Endodermal cell (in vitro differentiated cells): ENCODE data around the gene ACTG2. TPM values are rescaled to one million over a fixed set of nuclear protein-coding genes. Genes with fewer than 3 reads are reported as not detected.
A peak's percentile ranks its signal among the peaks of the same experiment; 100 is the strongest.

Experiments used
- DNase-seq: peaks from one replicate; pipeline ENCODE4 v3.0.0-alpha.2; 2017
- H3K27ac ChIP-seq: 2 replicates; pipeline ENCODE4 v1.5.1; 2013; ENCODE audit warnings: mild to moderate bottlenecking, low read depth, low read length, moderate library complexity
- H3K27me3 ChIP-seq: 2 replicates; pipeline ENCODE4 v1.6.1; 2013; ENCODE audit warnings: mild to moderate bottlenecking, low read length, moderate library complexity; ENCODE audit not compliant: insufficient read depth, control insufficient read depth, poor library complexity, severe bottlenecking
- H3K36me3 ChIP-seq: 2 replicates; pipeline ENCODE4 v1.7.0; 2013; ENCODE audit warnings: mild to moderate bottlenecking, low read length, moderate library complexity; ENCODE audit not compliant: control insufficient read depth, insufficient read depth
- H3K4me1 ChIP-seq: one replicate; pipeline ENCODE4 v1.7.0; 2013; ENCODE audit warnings: low read length; ENCODE audit not compliant: control insufficient read depth, insufficient read depth
- H3K4me3 ChIP-seq: 2 replicates; pipeline ENCODE4 v1.5.1; 2013; ENCODE audit warnings: mild to moderate bottlenecking, low read length, moderate library complexity
- H3K9ac ChIP-seq: 2 replicates; pipeline ENCODE4 v1.6.1; 2013; ENCODE audit warnings: mild to moderate bottlenecking, low read length, moderate library complexity; ENCODE audit not compliant: poor library complexity, severe bottlenecking; ENCODE audit errors: extremely low read depth
- H3K9me3 ChIP-seq: 2 replicates; pipeline ENCODE4 v1.6.1; 2013; ENCODE audit warnings: mild to moderate bottlenecking, low read length, moderate library complexity; ENCODE audit not compliant: control insufficient read depth
- H3K27ac Mint-ChIP-seq: 2 replicates; pipeline ENCODE4 v1.8.0; 2020; ENCODE audit warnings: mixed read lengths
- H3K27me3 Mint-ChIP-seq: 2 replicates; pipeline ENCODE4 v1.8.0; 2021; ENCODE audit warnings: mild to moderate bottlenecking, mixed read lengths; ENCODE audit not compliant: insufficient read depth
- H3K36me3 Mint-ChIP-seq: 2 replicates; pipeline ENCODE4 v1.8.0; 2020; ENCODE audit warnings: low read depth, mixed read lengths
- H3K4me1 Mint-ChIP-seq: 2 replicates; pipeline ENCODE4 v1.8.0; 2020; ENCODE audit warnings: mixed read lengths
- H3K4me3 Mint-ChIP-seq: 2 replicates; pipeline ENCODE4 v1.8.0; 2020; ENCODE audit warnings: mild to moderate bottlenecking, moderate library complexity, mixed read lengths
- H3K9me3 Mint-ChIP-seq: 2 replicates; pipeline ENCODE4 v1.8.0; 2020; ENCODE audit warnings: mild to moderate bottlenecking, mixed read lengths
- CTCF ChIP-seq: fragments of 200-600 bp; sonication (generic); conservative IDR thresholded peaks from 2 replicates; pipeline ENCODE4 v1.5.0; 2021; ENCODE audit warnings: antibody characterized with exemption, mild to moderate bottlenecking
- WGBS, 2 experiments: methylation state at CpG; one replicate each; pipeline versions ENCODE4 v1.1.5 to v1.1.7; 2013; ENCODE audit warnings: missing lambda C conversion rate in 2 of 2, mixed read lengths in 1 of 2; ENCODE audit not compliant: insufficient coverage in 1 of 2, insufficient read length in 1 of 2; 5-methylcytosine and 5-hydroxymethylcytosine counted together
- total RNA-seq, 2 donors: library from RNA; stranded (reverse); fragmentation: NEBNext Ultra II Directional in 1 of 2; extraction: Animal tissue kit (Norgen Biotek cat#: 25700) in 1 of 2; gene quantifications; 2 replicates in 1 of 2; 3 replicates in 1 of 2; pipeline ENCODE4 v1.2.1, GENCODE V29; 2021

ACTG2 gene
- total RNA-seq, 2 donors from 2014 or later = 1.5 to 1.6 TPM

GRCh38 chr2:73928963-73929347, 36.1 kb downstream of the ACTG2 start:
- Mint-ChIP-seq H3K4me3 (no peak overlapping the region), H3K9me3 (no peaks in the 10 kb centered on the region), H3K36me3 (peaks cover 10% of the 10 kb centered on the region), H3K4me1 (peaks cover 12% of the 10 kb centered on the region), H3K27me3 (no peaks in the 10 kb centered on the region), H3K27ac (no peak overlapping the region)
- H3K4me1 ChIP-seq = no peaks in the 10 kb centered on the region
- no peak overlapping the region for H3K27ac ChIP-seq
- H3K4me3 ChIP-seq = peak overlapping the region; percentile 98
- peaks cover 1% of the 10 kb centered on the region for H3K27me3 ChIP-seq
- DNase-seq = peak; percentile 28
- H3K36me3 ChIP-seq = peaks cover 18% of the 10 kb centered on the region
- TF ChIP-seq CTCF = no peak
- no peaks in the 10 kb centered on the region for H3K9me3 ChIP-seq
- no peak overlapping the region for H3K9ac ChIP-seq
- 98 to 100% methylated on average over 1 to 2 of the region's 2 CpGs for WGBS, 2 experiments

GRCh38 chr2:73930386-73930785, 37.6 kb downstream of the ACTG2 start:
- no peaks in the 10 kb centered on the region for H3K27me3 ChIP-seq
- H3K4me3 ChIP-seq = no peak overlapping the region
- H3K9me3 ChIP-seq = no peaks in the 10 kb centered on the region
- H3K27ac ChIP-seq = no peak overlapping the region
- no peaks in the 10 kb centered on the region for H3K4me1 ChIP-seq
- H3K9ac ChIP-seq = no peak overlapping the region
- 88% methylated on average over 2 of the region's 2 CpGs; no CpG with 5 or more reads in 1 of the 2 experiments for WGBS, 2 experiments
- H3K9me3 Mint-ChIP-seq = no peaks in the 10 kb centered on the region
- H3K27me3 Mint-ChIP-seq = no peaks in the 10 kb centered on the region
- peaks cover 12% of the 10 kb centered on the region for H3K4me1 Mint-ChIP-seq
- no peak for DNase-seq
- TF ChIP-seq CTCF = no peak
- peaks cover 11% of the 10 kb centered on the region for H3K36me3 Mint-ChIP-seq
- no peak overlapping the region for H3K4me3 Mint-ChIP-seq
- H3K27ac Mint-ChIP-seq = no peak overlapping the region
- H3K36me3 ChIP-seq = peaks cover 25% of the 10 kb centered on the region

- no peaks in the 10 kb centered on the region for H3K27me3 Mint-ChIP-seq
Measured at GRCh38 chr2:73931531-73932500, 39.0 kb downstream of the ACTG2 start.

More at GRCh38 chr2:73931531-73932500, 39.0 kb downstream of the ACTG2 start:
- no peak overlapping the region for H3K9ac ChIP-seq
- TF ChIP-seq CTCF = no peak
- DNase-seq = no peak
- peaks cover 11% of the 10 kb centered on the region for H3K36me3 Mint-ChIP-seq
- H3K4me3 Mint-ChIP-seq = no peak overlapping the region
- no peak overlapping the region for H3K27ac Mint-ChIP-seq
- peaks cover 37% of the 10 kb centered on the region for H3K36me3 ChIP-seq
- peaks cover 9% of the 10 kb centered on the region for H3K4me1 Mint-ChIP-seq
- H3K9me3 Mint-ChIP-seq = no peaks in the 10 kb centered on the region
- H3K27me3 ChIP-seq = no peaks in the 10 kb centered on the region
- no peaks in the 10 kb centered on the region for H3K9me3 ChIP-seq
- 94 to 98% methylated on average over 6 to 7 of the region's 7 CpGs for WGBS, 2 experiments
- no peak overlapping the region for H3K27ac ChIP-seq
- no peak overlapping the region for H3K4me3 ChIP-seq
- no peaks in the 10 kb centered on the region for H3K4me1 ChIP-seq
